ENCODE data around the gene ANO5. TPM values are rescaled to one million over a fixed set of nuclear protein-coding genes. Genes with fewer than 3 reads are reported as not detected.

The ANO5 gene
- polyA plus RNA-seq (2012; ENCODE audit: missing spikeins): 2.1 TPM

GRCh38 chr11:22192642-22193347 is at the start of gene ANO5:
Gene ANO5 (plus strand): TSS chr11:22193085. CDS start chr11:22193493, 408 bp downstream.
- FAIRE-seq: peak; percentile 97
- peak; percentile 37 for DNase-seq (ENCODE audit: insufficient read length)
- TF ChIP-seq TAF1 (IDR thresholded peaks at IDR 0.05; ENCODE audit: borderline replicate concordance, low read depth, low read length) (no peak), POLR2AphosphoS5 (IDR thresholded peaks at IDR 0.05; ENCODE audit: low read depth, low read length) (no peak), POLR2A (IDR thresholded peaks at IDR 0.05; ENCODE audit: low read depth, low read length) (peak; percentile 36; the same call in 1 of the 2 replicates)

- TF ChIP-seq POLR2AphosphoS5 (IDR thresholded peaks at IDR 0.05; ENCODE audit: low read depth, low read length) (no peak), POLR2A (IDR thresholded peaks at IDR 0.05; ENCODE audit: low read depth, low read length) (no peak), TAF1 (IDR thresholded peaks at IDR 0.05; ENCODE audit: borderline replicate concordance, low read depth, low read length) (no peak)
- FAIRE-seq: no peak
- no peak for DNase-seq (ENCODE audit: insufficient read length)
These were observed 41.2 kb upstream of the ANO5 start for GRCh38 chr11:22151649-22152197.

- TF ChIP-seq TAF1 (IDR thresholded peaks at IDR 0.05; ENCODE audit: borderline replicate concordance, low read depth, low read length) (no peak), POLR2AphosphoS5 (IDR thresholded peaks at IDR 0.05; ENCODE audit: low read depth, low read length) (no peak), POLR2A (IDR thresholded peaks at IDR 0.05; ENCODE audit: low read depth, low read length) (no peak)
These were observed 35.4 kb upstream of the ANO5 start for GRCh38 chr11:22157531-22157930.

GRCh38 chr11:22161489-22161888 is 31.4 kb upstream of the ANO5 start:
- no peak for FAIRE-seq
- no peak for DNase-seq (ENCODE audit: insufficient read length)
- TF ChIP-seq POLR2A (IDR thresholded peaks at IDR 0.05; ENCODE audit: low read depth, low read length) (no peak), TAF1 (IDR thresholded peaks at IDR 0.05; ENCODE audit: borderline replicate concordance, low read depth, low read length) (no peak), POLR2AphosphoS5 (IDR thresholded peaks at IDR 0.05; ENCODE audit: low read depth, low read length) (no peak)

More at GRCh38 chr11:22157531-22157930, 35.4 kb upstream of the ANO5 start:
- DNase-seq (ENCODE audit: insufficient read length): no peak
- no peak for FAIRE-seq

- TF ChIP-seq TAF1 (IDR thresholded peaks at IDR 0.05; ENCODE audit: borderline replicate concordance, low read depth, low read length) (no peak), POLR2A (IDR thresholded peaks at IDR 0.05; ENCODE audit: low read depth, low read length) (no peak), POLR2AphosphoS5 (IDR thresholded peaks at IDR 0.05; ENCODE audit: low read depth, low read length) (no peak)
- DNase-seq (ENCODE audit: insufficient read length) (no peak), FAIRE-seq (peak; percentile 87)
These were observed 30.1 kb upstream of the ANO5 start for GRCh38 chr11:22162756-22163155.

- TF ChIP-seq TAF1 (IDR thresholded peaks at IDR 0.05; ENCODE audit: borderline replicate concordance, low read depth, low read length) (no peak), POLR2AphosphoS5 (IDR thresholded peaks at IDR 0.05; ENCODE audit: low read depth, low read length) (no peak)
- FAIRE-seq: no peak
- DNase-seq (ENCODE audit: insufficient read length): no peak
These were observed 29.5 kb upstream of the ANO5 start for GRCh38 chr11:22163394-22163797.

GRCh38 chr11:22165087-22165486 is 27.8 kb upstream of the ANO5 start:
- FAIRE-seq (no peak), DNase-seq (ENCODE audit: insufficient read length) (no peak)
- TF ChIP-seq POLR2AphosphoS5 (IDR thresholded peaks at IDR 0.05; ENCODE audit: low read depth, low read length) (no peak), POLR2A (IDR thresholded peaks at IDR 0.05; ENCODE audit: low read depth, low read length) (no peak), TAF1 (IDR thresholded peaks at IDR 0.05; ENCODE audit: borderline replicate concordance, low read depth, low read length) (no peak)

GRCh38 chr11:22165759-22166513 is 26.9 kb upstream of the ANO5 start:
- DNase-seq (ENCODE audit: insufficient read length) (no peak), FAIRE-seq (no peak)
- TF ChIP-seq POLR2AphosphoS5 (IDR thresholded peaks at IDR 0.05; ENCODE audit: low read depth, low read length) (no peak), TAF1 (IDR thresholded peaks at IDR 0.05; ENCODE audit: borderline replicate concordance, low read depth, low read length) (no peak), POLR2A (IDR thresholded peaks at IDR 0.05; ENCODE audit: low read depth, low read length) (no peak)

- FAIRE-seq (no peak), DNase-seq (ENCODE audit: insufficient read length) (no peak)
- TF ChIP-seq POLR2AphosphoS5 (IDR thresholded peaks at IDR 0.05; ENCODE audit: low read depth, low read length): no peak
- TF ChIP-seq POLR2A (IDR thresholded peaks at IDR 0.05; ENCODE audit: low read depth, low read length): no peak
- no peak for TF ChIP-seq TAF1 (IDR thresholded peaks at IDR 0.05; ENCODE audit: borderline replicate concordance, low read depth, low read length)
These were observed 23.1 kb upstream of the ANO5 start for GRCh38 chr11:22169833-22170232.

- TF ChIP-seq POLR2A (IDR thresholded peaks at IDR 0.05; ENCODE audit: low read depth, low read length) (no peak), POLR2AphosphoS5 (IDR thresholded peaks at IDR 0.05; ENCODE audit: low read depth, low read length) (no peak), TAF1 (IDR thresholded peaks at IDR 0.05; ENCODE audit: borderline replicate concordance, low read depth, low read length) (no peak)
- FAIRE-seq (peak; percentile 67), DNase-seq (ENCODE audit: insufficient read length) (no peak)
These were observed 19.4 kb upstream of the ANO5 start for GRCh38 chr11:22173532-22173931.

GRCh38 chr11:22177186-22177585 is 15.7 kb upstream of the ANO5 start:
- TF ChIP-seq POLR2AphosphoS5 (IDR thresholded peaks at IDR 0.05; ENCODE audit: low read depth, low read length): no peak
- TF ChIP-seq POLR2A (IDR thresholded peaks at IDR 0.05; ENCODE audit: low read depth, low read length): no peak
- TF ChIP-seq TAF1 (IDR thresholded peaks at IDR 0.05; ENCODE audit: borderline replicate concordance, low read depth, low read length): no peak
- FAIRE-seq (peak; percentile 56), DNase-seq (ENCODE audit: insufficient read length) (no peak)
